Measurements from ENCODE around the gene ANKRD24. TPM values are rescaled to one million over a fixed set of nuclear protein-coding genes. Genes with fewer than 3 reads are reported as not detected.

ANKRD24 gene
- total and polyA plus RNA-seq, 2 of the 13 experiments (the other 11 are each of a cell fraction or from before 2014, with no cell fraction given) = 0.13 to 0.24 TPM

GRCh38 chr19:4224470-4224869, 42.0 kb downstream of the ANKRD24 start (continued):
- TF ChIP-seq, protein P1, sequence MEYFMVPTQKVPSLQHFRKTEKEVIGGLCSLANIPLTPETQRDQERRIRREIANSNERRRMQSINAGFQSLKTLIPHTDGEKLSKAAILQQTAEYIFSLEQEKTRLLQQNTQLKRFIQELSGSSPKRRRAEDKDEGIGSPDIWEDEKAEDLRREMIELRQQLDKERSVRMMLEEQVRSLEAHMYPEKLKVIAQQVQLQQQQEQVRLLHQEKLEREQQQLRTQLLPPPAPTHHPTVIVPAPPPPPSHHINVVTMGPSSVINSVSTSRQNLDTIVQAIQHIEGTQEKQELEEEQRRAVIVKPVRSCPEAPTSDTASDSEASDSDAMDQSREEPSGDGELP (IDR thresholded peaks at IDR 0.05; ENCODE audit: borderline replicate concordance, low read depth) = peak; percentile 9; the same call in 1 of the 2 replicates
- peak; percentile 47; the same call in 1 of the 2 replicates for TF ChIP-seq HOXA3 (CRISPR knock-in tag; IDR thresholded peaks at IDR 0.05)
- no peak for TF ChIP-seq ZNF362 (CRISPR knock-in tag; IDR thresholded peaks at IDR 0.05; ENCODE audit: borderline replicate concordance)
- TF ChIP-seq ZMYM3 (CRISPR knock-in tag; IDR thresholded peaks at IDR 0.05) = peak; percentile 83
- 0 out of 2 replicates have a peak, but pooled peaks have one; percentile 35 for TF ChIP-seq ZNF839 (CRISPR knock-in tag; IDR thresholded peaks at IDR 0.05; ENCODE audit: borderline replicate concordance)
- TF ChIP-seq TMF1 (CRISPR knock-in tag; IDR thresholded peaks at IDR 0.05; ENCODE audit: low read depth) = peak; percentile 41; the same call in 1 of the 2 replicates
- TF ChIP-seq LCORL (IDR thresholded peaks at IDR 0.05) = no peak
- 0 out of 2 replicates have a peak, but pooled peaks have one; percentile 47 for TF ChIP-seq LCORL (CRISPR knock-in tag; IDR thresholded peaks at IDR 0.05)
- TF ChIP-seq, protein P2, sequence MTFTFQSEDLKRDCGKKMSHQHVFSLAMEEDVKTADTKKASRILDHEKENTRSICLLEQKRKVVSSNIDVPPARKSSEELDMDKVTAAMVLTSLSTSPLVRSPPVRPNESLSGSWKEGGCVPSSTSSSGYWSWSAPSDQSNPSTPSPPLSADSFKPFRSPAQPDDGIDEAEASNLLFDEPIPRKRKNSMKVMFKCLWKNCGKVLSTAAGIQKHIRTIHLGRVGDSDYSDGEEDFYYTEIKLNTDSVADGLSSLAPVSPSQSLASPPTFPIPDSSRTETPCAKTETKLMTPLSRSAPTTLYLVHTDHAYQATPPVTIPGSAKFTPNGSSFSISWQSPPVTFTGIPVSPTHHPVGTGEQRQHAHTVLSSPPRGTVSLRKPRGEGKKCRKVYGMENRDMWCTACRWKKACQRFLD (CRISPR knock-in tag; IDR thresholded peaks at IDR 0.05; ENCODE audit: borderline replicate concordance) = no peak
- no peak for TF ChIP-seq WIZ (CRISPR knock-in tag; IDR thresholded peaks at IDR 0.05)
- TF ChIP-seq ZNF589 (CRISPR knock-in tag; conservative IDR thresholded peaks at IDR 0.05) = 0 out of 2 replicates have a peak, but pooled peaks have one; percentile 30
- no peak for TF ChIP-seq HOXA5 (CRISPR knock-in tag; IDR thresholded peaks at IDR 0.05)
- TF ChIP-seq MZF1 (CRISPR knock-in tag; IDR thresholded peaks at IDR 0.05; ENCODE audit: borderline replicate concordance) = no peak
- TF ChIP-seq CAMTA2 (CRISPR knock-in tag; IDR thresholded peaks at IDR 0.05; ENCODE audit: borderline replicate concordance) = no peak
- TF ChIP-seq YY1 (IDR thresholded peaks at IDR 0.05; ENCODE audit: insufficient read depth, insufficient replicate concordance, low read depth, low read length) = peak; percentile 76
- TF ChIP-seq ZMAT3 (CRISPR knock-in tag; conservative IDR thresholded peaks at IDR 0.05) = 0 out of 2 replicates have a peak, but pooled peaks have one; percentile 61
- TF ChIP-seq ZNF644 (CRISPR knock-in tag; IDR thresholded peaks at IDR 0.05; ENCODE audit: low read depth) = no peak
- TF ChIP-seq ZNF766 (CRISPR knock-in tag; IDR thresholded peaks at IDR 0.05; ENCODE audit: borderline replicate concordance) = no peak
- 0 out of 2 replicates have a peak, but pooled peaks have one; percentile 47 for TF ChIP-seq SNAPC2 (CRISPR knock-in tag; IDR thresholded peaks at IDR 0.05)
- no peak for TF ChIP-seq KAT7 (CRISPR knock-in tag; IDR thresholded peaks at IDR 0.05; ENCODE audit: borderline replicate concordance)
- TF ChIP-seq RARA (CRISPR knock-in tag; IDR thresholded peaks at IDR 0.05) = 0 out of 2 replicates have a peak, but pooled peaks have one; percentile 26
- no peak for TF ChIP-seq ZGPAT (CRISPR knock-in tag; IDR thresholded peaks at IDR 0.05)
- no peak for TF ChIP-seq ZNF124 (CRISPR knock-in tag; IDR thresholded peaks at IDR 0.05)
- TF ChIP-seq ZNF713 (CRISPR knock-in tag; IDR thresholded peaks at IDR 0.05) = 0 out of 2 replicates have a peak, but pooled peaks have one; percentile 46
